GM19351 (cell line): ENCODE data around the gene MXD1.
A peak's percentile ranks its signal among the peaks of the same experiment; 100 is the strongest.
"Not testable (repeated sequence)": the region's sequence is repeated elsewhere in the genome, so short reads cannot be mapped to it uniquely, and the experiment has no call there.

Experiments
- ATAC-seq: cut with Tn5 transposase; IDR thresholded peaks from one replicate; pipeline ENCODE4 v1.9.1; 2021; ENCODE audit warnings: mild to moderate bottlenecking, moderate library complexity; ENCODE audit not compliant: unreplicated experiment

The MXD1 gene

GRCh38 chr2:69914950-69915945 lies at the start of gene MXD1:
TSS of gene MXD1 (plus strand) at chr2:69915109. CDS start at chr2:69915331, 222 bp downstream.
- ATAC-seq: peak; percentile 75

- ATAC-seq: no peak
These were observed 26.5 kb upstream of the MXD1 start for GRCh38 chr2:69888451-69888850.

GRCh38 chr2:69889302-69889701 lies 25.6 kb upstream of the MXD1 start:
- no peak for ATAC-seq

GRCh38 chr2:69890881-69891280 lies 24.0 kb upstream of the MXD1 start:
- no peak for ATAC-seq

GRCh38 chr2:69892838-69893424 lies 22.0 kb upstream of the MXD1 start:
- ATAC-seq: not testable (repeated sequence)

- peak; percentile 69 for ATAC-seq
These were observed 21.0 kb upstream of the MXD1 start, which contains the start of gene SNRNP27 for GRCh38 chr2:69893684-69894551. TSS of gene SNRNP27 (plus strand) at chr2:69893956. CDS start at chr2:69893985, 29 bp downstream.

GRCh38 chr2:69894737-69895136 lies 20.2 kb upstream of the MXD1 start:
- not testable (repeated sequence) for ATAC-seq

GRCh38 chr2:69902213-69902922 lies 12.5 kb upstream of the MXD1 start:
- no peak for ATAC-seq

GRCh38 chr2:69907216-69907615 lies 7.7 kb upstream of the MXD1 start:
- ATAC-seq: no peak

GRCh38 chr2:69911985-69912563 lies 2.8 kb upstream of the MXD1 start:
- no peak for ATAC-seq

- peak; percentile 87 for ATAC-seq
These were observed 552 bp upstream of the MXD1 start for GRCh38 chr2:69914164-69914949.

- ATAC-seq: no peak
These were observed 1.2 kb downstream of the MXD1 start for GRCh38 chr2:69916106-69916505.

- ATAC-seq: no peak
These were observed 2.9 kb downstream of the MXD1 start for GRCh38 chr2:69917852-69918251.

GRCh38 chr2:69918401-69918800 lies 3.5 kb downstream of the MXD1 start:
- no peak for ATAC-seq

- ATAC-seq: no peak
These were observed 8.2 kb downstream of the MXD1 start for GRCh38 chr2:69923116-69923515.

- no peak for ATAC-seq
These were observed 12.1 kb downstream of the MXD1 start for GRCh38 chr2:69926849-69927515.

GRCh38 chr2:69931832-69932595 lies 17.1 kb downstream of the MXD1 start:
- no peak for ATAC-seq

- no peak for ATAC-seq
These were observed 17.6 kb downstream of the MXD1 start for GRCh38 chr2:69932596-69932922.
